Right atrium auricular region (tissue), 2 donors: ENCODE results near the gene GLUD1. TPM values are rescaled to one million over a fixed set of nuclear protein-coding genes. Genes with fewer than 3 reads are reported as not detected.
A peak's percentile ranks its signal among the peaks of the same experiment; 100 is the strongest.
"Not testable (repeated sequence)": the region's sequence is repeated elsewhere in the genome, so short reads cannot be mapped to it uniquely, and the experiment has no call there.

Experiments used
- DNase-seq: peaks from one replicate; pipeline ENCODE4 v3.0.0-alpha.2; 2019; ENCODE audit warnings: low spot score
- H3K27ac ChIP-seq, 2 donors: fragments of 200-600 bp; sonication (generic); 1 replicate in 1 of 2; 2 replicates in 1 of 2; pipeline ENCODE4 v1.5.1; 2016 to 2019
- H3K27me3 ChIP-seq, 2 donors: fragments of 200-600 bp; sonication (generic); one replicate each; pipeline versions ENCODE4 v1.5.1 to v1.6.0; 2017 to 2019
- H3K36me3 ChIP-seq: fragments of 200-600 bp; sonication (generic); one replicate; pipeline ENCODE4 v1.5.1; 2016
- H3K4me1 ChIP-seq, 2 donors: fragments of 200-600 bp; sonication (generic); one replicate each; pipeline versions ENCODE4 v1.5.1 to v1.6.0; 2017 to 2019
- H3K4me3 ChIP-seq, 2 donors: fragments of 200-600 bp; sonication (generic); 1 replicate in 1 of 2; 2 replicates in 1 of 2; pipeline ENCODE4 v1.5.1; 2017 to 2019; ENCODE audit warnings: mild to moderate bottlenecking in 1 of 2, moderate library complexity in 1 of 2
- H3K9me3 ChIP-seq, 2 donors: fragments of 200-600 bp; sonication (generic); one replicate each; pipeline ENCODE4 v1.5.1; 2019
- CTCF ChIP-seq, 2 donors: fragments of 200-600 bp; sonication (generic); IDR thresholded peaks; one replicate each; pipeline ENCODE4 v1.5.1; 2019; ENCODE audit warnings: antibody characterized with exemption in 2 of 2
- total RNA-seq, 2 donors: library from RNA; depleted of rRNA; stranded (reverse); fragments of >200 nt; gene quantifications; one replicate each; pipeline ENCODE4 v1.1.0, GENCODE V29; 2016

The GLUD1 gene
- total RNA-seq, 2 donors from 2014 or later = 88.6 TPM

DNA sequence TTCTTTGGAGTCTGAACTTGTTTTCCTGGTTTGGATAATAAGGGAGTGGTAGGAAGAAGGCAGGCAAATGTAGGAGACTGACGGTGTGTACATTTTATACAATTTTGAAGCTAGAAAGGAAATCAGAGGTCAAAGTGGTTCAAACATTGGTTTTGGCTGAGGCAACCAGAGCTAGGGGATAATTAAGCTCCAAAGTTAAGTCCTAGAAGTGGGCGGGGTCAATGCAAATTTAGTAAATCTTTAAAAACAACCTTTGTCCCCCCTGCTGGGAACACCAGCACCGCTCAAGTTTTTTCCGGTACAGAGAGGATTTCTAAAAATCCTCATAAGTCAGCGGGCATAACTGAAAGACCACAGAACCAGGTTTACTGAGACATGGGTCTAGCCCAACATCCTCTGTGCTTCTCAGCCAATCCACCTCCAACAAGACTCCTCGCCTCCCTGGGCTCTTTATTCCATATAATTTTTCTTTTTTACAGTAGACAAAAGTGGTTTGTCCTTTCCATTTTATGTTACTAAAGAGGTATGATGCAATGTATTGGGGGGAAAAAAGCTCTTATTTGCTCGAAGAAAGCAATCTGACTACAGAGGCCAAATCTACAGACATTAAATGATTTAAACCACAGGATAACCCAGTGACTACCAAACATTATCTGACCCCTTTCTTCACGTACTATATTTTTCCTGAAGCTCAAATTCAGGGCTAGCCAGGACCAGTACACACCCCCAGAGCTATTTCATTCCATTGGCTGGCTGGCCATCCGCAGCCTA is 1.6 kb downstream of the GLUD1 start:
- no peak for DNase-seq
- peak overlapping the region; percentile 79 to 82 for H3K4me3 ChIP-seq

DNA sequence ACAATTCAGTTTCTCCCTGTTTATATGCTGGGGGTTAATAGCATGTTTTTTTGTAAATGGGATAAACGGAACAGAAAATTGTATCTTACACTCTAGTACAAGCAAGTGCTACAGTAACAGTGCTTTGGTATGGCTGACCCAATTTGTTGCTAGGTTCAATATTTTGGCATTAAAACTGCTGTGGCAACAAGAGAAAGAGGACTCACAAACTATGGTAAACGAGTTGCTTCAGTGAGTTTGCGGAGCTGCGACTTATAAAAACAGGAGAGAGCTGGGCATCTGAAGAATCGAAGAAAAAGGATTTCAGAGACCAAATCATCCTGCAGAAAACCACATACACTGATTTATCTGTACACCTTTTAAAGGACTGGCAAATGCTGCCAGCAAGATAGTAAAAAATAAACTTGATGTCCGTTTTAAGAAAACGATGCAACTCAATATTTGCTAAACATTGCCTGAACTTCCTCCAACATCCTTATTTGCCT is 2.2 kb downstream of the GLUD1 start:
- Histone ChIP-seq H3K27ac (peak overlapping the region; percentile 89 to 99), H3K36me3 (no peaks in the 10 kb centered on the region), H3K27me3 (no peaks in the 10 kb centered on the region), H3K9me3 (no peaks in the 10 kb centered on the region), H3K4me3 (peak overlapping the region; percentile 79 to 82), H3K4me1 (peaks cover 0 to 41% of the 10 kb centered on the region in 2 donors)
- no peak for DNase-seq
- no peak for TF ChIP-seq CTCF (IDR thresholded peaks at IDR 0.05)

More for the DNA sequence above, 1.6 kb downstream of the GLUD1 start:
- no peak for TF ChIP-seq CTCF (IDR thresholded peaks at IDR 0.05)
- H3K27me3 ChIP-seq = no peaks in the 10 kb centered on the region
- no peaks in the 10 kb centered on the region for H3K9me3 ChIP-seq
- peaks cover 0 to 41% of the 10 kb centered on the region in 2 donors for H3K4me1 ChIP-seq
- H3K36me3 ChIP-seq = no peaks in the 10 kb centered on the region
- peak overlapping the region; percentile 89 to 99 for H3K27ac ChIP-seq

- TF ChIP-seq CTCF (IDR thresholded peaks at IDR 0.05) = no peak
- peaks cover 0 to 31% of the 10 kb centered on the region in 2 donors for H3K4me1 ChIP-seq
- H3K9me3 ChIP-seq = no peaks in the 10 kb centered on the region
- H3K27ac ChIP-seq = no peak overlapping the region
- no peaks in the 10 kb centered on the region for H3K27me3 ChIP-seq
- no peaks in the 10 kb centered on the region for H3K36me3 ChIP-seq
- no peak for DNase-seq
- no peak overlapping the region for H3K4me3 ChIP-seq
Measured at GRCh38 chr10:87090779-87091178, 3.9 kb downstream of the GLUD1 start.

DNA sequence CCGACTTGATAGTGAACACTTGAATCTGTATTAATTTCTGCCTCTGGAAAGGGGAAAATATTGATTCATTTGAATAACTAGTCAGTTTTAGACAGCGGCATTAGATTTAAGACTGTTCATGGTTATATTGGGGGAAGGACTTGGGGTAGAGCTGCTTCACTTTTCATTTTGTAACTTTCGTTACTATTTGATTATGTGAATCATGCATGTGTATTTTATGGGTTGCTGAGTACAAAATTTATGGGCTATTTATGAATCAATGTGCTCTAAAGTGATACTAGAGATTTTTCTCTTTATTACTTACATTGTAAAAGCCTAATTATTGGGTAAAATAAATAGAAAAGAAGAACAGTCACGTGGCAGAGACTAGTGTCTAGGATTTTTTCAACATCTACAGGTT is 4.9 kb downstream of the GLUD1 start:
- Histone ChIP-seq H3K4me1 (peaks cover 0 to 32% of the 10 kb centered on the region in 2 donors), H3K9me3 (no peaks in the 10 kb centered on the region)
- TF ChIP-seq CTCF (IDR thresholded peaks at IDR 0.05) = no peak

GRCh38 chr10:87085537-87085936 is 9.1 kb downstream of the GLUD1 start:
- no peaks in the 10 kb centered on the region for H3K36me3 ChIP-seq
- no peak for DNase-seq
- no peak for TF ChIP-seq CTCF (IDR thresholded peaks at IDR 0.05)
- H3K27ac ChIP-seq = no peak overlapping the region
- no peaks in the 10 kb centered on the region for H3K27me3 ChIP-seq
- no peak overlapping the region for H3K4me3 ChIP-seq
- H3K4me1 ChIP-seq = peaks cover 0 to 21% of the 10 kb centered on the region in 2 donors
- no peaks in the 10 kb centered on the region for H3K9me3 ChIP-seq

More for the DNA sequence above, 4.9 kb downstream of the GLUD1 start:
- no peak overlapping the region for H3K27ac ChIP-seq
- H3K4me3 ChIP-seq = no peak overlapping the region
- DNase-seq = no peak
- H3K36me3 ChIP-seq = no peaks in the 10 kb centered on the region
- no peaks in the 10 kb centered on the region for H3K27me3 ChIP-seq

- H3K27me3 ChIP-seq, H3K9me3 ChIP-seq, DNase-seq, H3K4me3 ChIP-seq, H3K36me3 ChIP-seq: not testable (repeated sequence)
- Histone ChIP-seq H3K4me1 (peaks cover 0 to 15% of the 10 kb centered on the region in 2 donors), H3K27ac (peak overlapping the region; percentile 48 to 66)
Measured at GRCh38 chr10:87084291-87084782, 10.3 kb downstream of the GLUD1 start.

GRCh38 chr10:87083576-87084290 is 10.9 kb downstream of the GLUD1 start:
- DNase-seq, H3K9me3 ChIP-seq, H3K27me3 ChIP-seq, H3K4me3 ChIP-seq, H3K36me3 ChIP-seq: not testable (repeated sequence)
- H3K27ac ChIP-seq = peak overlapping the region; percentile 48 to 66
- H3K4me1 ChIP-seq = peaks cover 0 to 12% of the 10 kb centered on the region in 2 donors

DNA sequence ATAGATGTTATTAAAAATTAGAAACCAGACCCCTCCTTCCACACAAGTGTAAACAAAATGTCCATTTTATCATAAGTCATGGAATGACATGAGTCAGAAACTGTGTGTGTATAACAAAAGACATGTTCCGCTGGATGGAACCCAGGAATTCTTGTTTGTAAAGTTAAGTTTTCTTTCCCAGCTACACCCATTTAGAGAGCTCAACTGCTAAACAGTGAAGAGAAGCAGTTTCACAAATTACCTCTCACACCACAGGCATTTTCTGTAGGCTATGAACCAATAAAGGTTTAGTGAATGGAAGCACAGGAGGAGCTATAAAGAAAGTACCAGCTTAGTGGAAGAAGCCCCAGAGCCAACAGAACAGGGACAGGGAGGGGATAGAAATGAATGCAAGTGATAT is 12.4 kb downstream of the GLUD1 start:
- H3K4me3 ChIP-seq, H3K27me3 ChIP-seq, DNase-seq, H3K36me3 ChIP-seq, H3K9me3 ChIP-seq: not testable (repeated sequence)
- Histone ChIP-seq H3K27ac (peak overlapping the region; percentile 48 to 66), H3K4me1 (peaks cover 0 to 12% of the 10 kb centered on the region in 2 donors)

DNA sequence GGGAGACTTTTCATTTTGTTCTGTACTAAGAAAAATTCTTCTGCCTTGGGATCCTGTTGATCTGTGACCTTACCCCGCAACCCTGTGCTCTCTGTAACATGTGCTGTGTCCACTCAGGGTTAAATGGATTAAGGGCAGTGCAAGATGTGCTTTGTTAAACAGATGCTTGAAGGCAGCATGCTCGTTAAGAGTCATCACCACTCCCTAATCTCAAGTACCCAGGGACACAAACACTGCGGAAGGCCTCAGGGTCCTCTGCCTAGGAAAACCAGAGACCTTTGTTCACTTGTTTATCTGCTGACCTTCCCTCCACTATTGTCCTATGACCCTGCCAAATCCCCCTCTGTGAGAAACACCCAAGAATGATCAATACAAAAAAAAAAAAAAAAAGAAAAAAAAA is 13.1 kb downstream of the GLUD1 start:
- DNase-seq, H3K36me3 ChIP-seq, H3K9me3 ChIP-seq, H3K27me3 ChIP-seq, H3K4me3 ChIP-seq: not testable (repeated sequence)
- peak overlapping the region; percentile 48 to 66 for H3K27ac ChIP-seq
- peaks cover 0 to 12% of the 10 kb centered on the region in 2 donors for H3K4me1 ChIP-seq
